Measurements from ENCODE around the gene SLC12A8. TPM values are rescaled to one million over a fixed set of nuclear protein-coding genes. Genes with fewer than 3 reads are reported as not detected.

The SLC12A8 gene
- total and polyA plus RNA-seq, 10 of the 15 experiments (the other 5 are each of a cell fraction or from before 2014, with no cell fraction given): 2.5 to 71.6 (median 50.1) TPM

GRCh38 chr3:125161607-125162219 is 50.8 kb downstream of the SLC12A8 start:
- WGBS (ENCODE audit: insufficient coverage, insufficient replicate concordance, low lambda C conversion rate, missing lambda C conversion rate): 96% methylated on average over 12 of the region's 12 CpGs
- POLR2A ChIA-PET: interaction anchor here (0.6 to 1.0 kb wide), 3 partner anchors 8 to 424 kb away, joined by 3 read pairs; no protein-coding TSS in a partner anchor
- TF ChIP-seq NBN (IDR thresholded peaks at IDR 0.05): no peak
- no peak for TF ChIP-seq SMC3 (IDR thresholded peaks at IDR 0.05; ENCODE audit: borderline replicate concordance, low read length)
- TF ChIP-seq ZNF24 (IDR thresholded peaks at IDR 0.05): no peak
- no peak for TF ChIP-seq ZBTB40 (IDR thresholded peaks at IDR 0.05; ENCODE audit: borderline replicate concordance)
- no peak for TF ChIP-seq SMAD5 (IDR thresholded peaks at IDR 0.05; ENCODE audit: low read depth)
- no peak for TF ChIP-seq SMAD1 (IDR thresholded peaks at IDR 0.05; ENCODE audit: low read depth, partially characterized antibody)
- no peak for TF ChIP-seq NR2F1 (conservative IDR thresholded peaks at IDR 0.05)
- TF ChIP-seq IKZF2 (IDR thresholded peaks at IDR 0.05): no peak
- no peak for TF ChIP-seq ZNF687 (IDR thresholded peaks at IDR 0.05)
- no peak for TF ChIP-seq RFX5 (IDR thresholded peaks at IDR 0.05; ENCODE audit: low read depth, low read length)
- TF ChIP-seq TCF3 (IDR thresholded peaks at IDR 0.05; ENCODE audit: borderline replicate concordance, insufficient read depth, low read depth, low read length): no peak
- TF ChIP-seq ETV6 (conservative IDR thresholded peaks at IDR 0.05 in 1 of 2, IDR thresholded peaks at IDR 0.05 in 1 of 2; ENCODE audit: borderline replicate concordance in 1 of 2, low read depth in 1 of 2): no peak
- no peak for TF ChIP-seq POLR2AphosphoS5 (IDR thresholded peaks at IDR 0.05; ENCODE audit: low read length)
- no peak for TF ChIP-seq ELK1 (IDR thresholded peaks at IDR 0.05; ENCODE audit: low read depth, low read length)
- no peak for TF ChIP-seq LARP7 (IDR thresholded peaks at IDR 0.05)
- TF ChIP-seq RAD51 (IDR thresholded peaks at IDR 0.05): no peak

More at GRCh38 chr3:125161607-125162219, 50.8 kb downstream of the SLC12A8 start:
- no peaks in the 10 kb centered on the region for H3K79me2 ChIP-seq (ENCODE audit: control insufficient read depth, insufficient read depth, low read length)
- no peak overlapping the region for H3K9ac ChIP-seq (ENCODE audit: control insufficient read depth, insufficient read depth, low read length)
- ChIA-PET RAD21 (ENCODE audit: unreplicated experiment) (interaction anchor here (0.8 kb wide), 1 partner anchor 110 kb away, joined by 3 read pairs; no protein-coding TSS in a partner anchor), SMC1A (ENCODE audit: uncharacterized antibody, unreplicated experiment) (interaction anchor here (2.6 kb wide), 1 partner anchor 166 kb away, joined by 15 read pairs; no protein-coding TSS in a partner anchor), CTCF (interaction anchor here (0.6 to 1.4 kb wide), 2 partner anchors 166 to 305 kb away, joined by 4 to 9 read pairs; no protein-coding TSS in a partner anchor)
- H3K27ac ChIP-seq (ENCODE audit: control insufficient read depth, insufficient read depth): no peak overlapping the region
- no TSS peak for BruUV-seq (replicated peaks)
- H3K4me1 ChIP-seq (ENCODE audit: control insufficient read depth, insufficient read depth, low read length): peaks cover 17% of the 10 kb centered on the region
- in situ Hi-C loops (cut with MboI): no loop called here
- FAIRE-seq (no peak), ATAC-seq (no peak), DNase-seq (ENCODE audit: low read depth, low spot score) (no peak)
- H3K4me2 ChIP-seq (ENCODE audit: control insufficient read depth, insufficient read depth): no peak overlapping the region
- H3K4me3 ChIP-seq: no peak overlapping the region
- H3K27me3 ChIP-seq (replicated peaks in 1 of 2; ENCODE audit: control insufficient read depth in 2 of 2, insufficient read depth in 2 of 2, low read length in 1 of 2): no peaks in the 10 kb centered on the region
- H3K36me3 ChIP-seq (ENCODE audit: control insufficient read depth in 2 of 2, insufficient read depth in 2 of 2, low read length in 1 of 2): no peaks in the 10 kb centered on the region
- intact Hi-C loops (cut with micrococcal nuclease; ENCODE audit: unreplicated experiment): loop anchor here (10.0 kb wide), 1 partner anchor 237 kb away; no protein-coding TSS in a partner anchor
- H2AFZ ChIP-seq (ENCODE audit: control insufficient read depth, low read depth, low read length): no peak overlapping the region
- H4K20me1 ChIP-seq (ENCODE audit: control insufficient read depth, insufficient read depth): no peaks in the 10 kb centered on the region
- no peaks in the 10 kb centered on the region for H3K9me3 ChIP-seq (replicated peaks; ENCODE audit: control insufficient read depth, insufficient read depth, low read length)
